ENCODE results near the gene SLC1A1. TPM values are rescaled to one million over a fixed set of nuclear protein-coding genes. Genes with fewer than 3 reads are reported as not detected.

The SLC1A1 gene
- total RNA-seq, 2 donors from 2014 or later = 2.6 to 5.2 TPM

- TF ChIP-seq POLR2A (IDR thresholded peaks at IDR 0.05) = no peak
- no peak for TF ChIP-seq CTCF (IDR thresholded peaks at IDR 0.05)
- Histone ChIP-seq H3K36me3 (replicated peaks in 1 of 2; ENCODE audit: insufficient read depth in 1 of 2, low read depth in 2 of 2) (no peaks in the 10 kb centered on the region), H3K27ac (no peak overlapping the region), H3K4me1 (no peaks in the 10 kb centered on the region), H3K27me3 (no peaks in the 10 kb centered on the region), H3K4me3 (no peak overlapping the region), H3K9me3 (no peaks in the 10 kb centered on the region)
- WGBS, 2 donors = 75 to 83% methylated on average over 2 of the region's 2 CpGs
- ATAC-seq = no peak
- intact Hi-C loops (cut with DNase I) = no loop called here
- DNase-seq = no peak
Measured at GRCh38 chr9:4579001-4579400, 88.7 kb downstream of the SLC1A1 start.

- DNase-seq (no peak), ATAC-seq (no peak)
- no peak overlapping the region for H3K27ac ChIP-seq
- H3K4me1 ChIP-seq = no peaks in the 10 kb centered on the region
- no peaks in the 10 kb centered on the region for H3K36me3 ChIP-seq (replicated peaks in 1 of 2; ENCODE audit: insufficient read depth in 1 of 2, low read depth in 2 of 2)
- 76 to 87% methylated on average over 2 of the region's 2 CpGs for WGBS, 2 donors
- no peaks in the 10 kb centered on the region for H3K27me3 ChIP-seq
- intact Hi-C loops (cut with DNase I) = no loop called here
- TF ChIP-seq CTCF (IDR thresholded peaks at IDR 0.05) (no peak), POLR2A (IDR thresholded peaks at IDR 0.05) (no peak)
- no peaks in the 10 kb centered on the region for H3K9me3 ChIP-seq
- no peak overlapping the region for H3K4me3 ChIP-seq
Measured at GRCh38 chr9:4581035-4581760, 90.9 kb downstream of the SLC1A1 start.

GRCh38 chr9:4581861-4582565 lies 91.7 kb downstream of the SLC1A1 start:
- 65 to 88% methylated on average over 1 of the region's 1 CpG for WGBS, 2 donors
- ATAC-seq = no peak
- Histone ChIP-seq H3K27me3 (no peaks in the 10 kb centered on the region), H3K4me1 (no peaks in the 10 kb centered on the region), H3K36me3 (replicated peaks in 1 of 2; ENCODE audit: insufficient read depth in 1 of 2, low read depth in 2 of 2) (no peaks in the 10 kb centered on the region), H3K9me3 (no peaks in the 10 kb centered on the region), H3K4me3 (no peak overlapping the region), H3K27ac (no peak overlapping the region)
- intact Hi-C loops (cut with DNase I) = no loop called here
- TF ChIP-seq CTCF (IDR thresholded peaks at IDR 0.05) (no peak), POLR2A (IDR thresholded peaks at IDR 0.05) (no peak)
- no peak for DNase-seq

- TF ChIP-seq CTCF (IDR thresholded peaks at IDR 0.05) (no peak), POLR2A (IDR thresholded peaks at IDR 0.05) (no peak)
- Histone ChIP-seq H3K9me3 (no peaks in the 10 kb centered on the region), H3K27me3 (no peaks in the 10 kb centered on the region), H3K36me3 (replicated peaks in 1 of 2; ENCODE audit: insufficient read depth in 1 of 2, low read depth in 2 of 2) (no peaks in the 10 kb centered on the region), H3K27ac (no peak overlapping the region), H3K4me3 (no peak overlapping the region), H3K4me1 (no peaks in the 10 kb centered on the region)
- 84 to 89% methylated on average over 12 of the region's 12 CpGs for WGBS, 2 donors
- peak in 2 of 4 donors; percentile 14 to 19 for DNase-seq
- intact Hi-C loops (cut with DNase I) = no loop called here
- no peak for ATAC-seq
Measured at GRCh38 chr9:4583001-4583400, 92.7 kb downstream of the SLC1A1 start.
